ENCODE results near the gene LRRC47.

The LRRC47 gene

DNA sequence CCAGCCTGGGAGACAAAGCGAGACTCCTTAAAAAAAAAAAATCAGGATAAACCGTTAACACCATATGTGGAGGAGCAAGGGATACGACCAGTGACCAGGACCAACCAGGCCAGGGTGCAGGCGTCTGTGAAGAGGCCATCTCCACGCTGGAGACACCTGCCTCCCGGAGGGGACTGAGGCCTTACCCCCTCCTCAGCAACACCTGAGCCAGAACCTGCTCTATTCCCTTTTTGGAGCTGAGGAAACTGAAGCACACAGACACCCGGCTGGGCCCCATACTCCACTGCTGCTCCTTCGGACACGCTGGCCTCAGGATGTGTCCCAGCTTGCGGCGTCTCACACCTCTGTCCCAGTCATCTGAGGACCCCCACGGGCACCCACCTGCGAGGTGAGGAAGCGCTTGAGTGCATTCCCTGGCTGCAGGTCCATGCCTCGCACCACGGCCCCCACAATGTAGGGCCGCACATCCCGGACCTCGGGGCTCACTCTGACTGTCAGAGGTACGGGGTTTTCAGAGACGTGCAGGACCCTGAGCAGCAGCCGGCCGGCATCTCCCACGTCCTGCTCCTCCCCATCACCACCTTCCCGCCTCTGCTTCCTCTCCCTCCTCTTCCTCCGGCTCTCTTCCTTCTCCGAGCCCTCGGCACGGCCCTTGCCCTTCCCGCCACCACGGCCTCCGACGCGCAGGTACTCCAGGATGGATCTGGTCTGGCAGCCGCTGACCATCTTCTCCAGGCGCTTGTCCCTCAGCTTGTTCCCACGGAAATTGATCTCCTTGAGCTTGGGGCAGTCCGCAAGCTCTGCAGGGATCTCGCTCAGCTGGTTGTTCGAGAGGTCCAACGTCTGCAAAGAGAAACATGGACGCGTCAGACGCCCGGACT is 9.6 kb downstream of the LRRC47 start:
- Mint-ChIP-seq H3K36me3 (ENCODE audit: low read depth) (peaks cover 36% of the 10 kb centered on the region), H3K27ac (peak overlapping the region; percentile 80)

GRCh38 chr1:3785456-3786157 is 10.7 kb downstream of the LRRC47 start:
- Mint-ChIP-seq H3K27me3 (ENCODE audit: low read depth, poor library complexity) (peaks cover 2% of the 10 kb centered on the region), H3K9me3 (no peaks in the 10 kb centered on the region), H3K36me3 (ENCODE audit: low read depth) (peaks cover 47% of the 10 kb centered on the region), H3K4me3 (no peak overlapping the region), H3K27ac (peak overlapping the region; percentile 56), H3K4me1 (no peaks in the 10 kb centered on the region)
- TF ChIP-seq, protein P1, sequence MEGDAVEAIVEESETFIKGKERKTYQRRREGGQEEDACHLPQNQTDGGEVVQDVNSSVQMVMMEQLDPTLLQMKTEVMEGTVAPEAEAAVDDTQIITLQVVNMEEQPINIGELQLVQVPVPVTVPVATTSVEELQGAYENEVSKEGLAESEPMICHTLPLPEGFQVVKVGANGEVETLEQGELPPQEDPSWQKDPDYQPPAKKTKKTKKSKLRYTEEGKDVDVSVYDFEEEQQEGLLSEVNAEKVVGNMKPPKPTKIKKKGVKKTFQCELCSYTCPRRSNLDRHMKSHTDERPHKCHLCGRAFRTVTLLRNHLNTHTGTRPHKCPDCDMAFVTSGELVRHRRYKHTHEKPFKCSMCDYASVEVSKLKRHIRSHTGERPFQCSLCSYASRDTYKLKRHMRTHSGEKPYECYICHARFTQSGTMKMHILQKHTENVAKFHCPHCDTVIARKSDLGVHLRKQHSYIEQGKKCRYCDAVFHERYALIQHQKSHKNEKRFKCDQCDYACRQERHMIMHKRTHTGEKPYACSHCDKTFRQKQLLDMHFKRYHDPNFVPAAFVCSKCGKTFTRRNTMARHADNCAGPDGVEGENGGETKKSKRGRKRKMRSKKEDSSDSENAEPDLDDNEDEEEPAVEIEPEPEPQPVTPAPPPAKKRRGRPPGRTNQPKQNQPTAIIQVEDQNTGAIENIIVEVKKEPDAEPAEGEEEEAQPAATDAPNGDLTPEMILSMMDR (IDR thresholded peaks at IDR 0.05) = peak; percentile 42
- peak; percentile 43 for DNase-seq

More for the DNA sequence above, 9.6 kb downstream of the LRRC47 start:
- TF ChIP-seq, protein P1 (IDR thresholded peaks at IDR 0.05) = no peak
- no peak for DNase-seq
- peaks cover 2% of the 10 kb centered on the region for H3K27me3 Mint-ChIP-seq (ENCODE audit: low read depth, poor library complexity)
- H3K4me1 Mint-ChIP-seq = no peaks in the 10 kb centered on the region
- H3K9me3 Mint-ChIP-seq = no peaks in the 10 kb centered on the region
- H3K4me3 Mint-ChIP-seq = no peak overlapping the region

GRCh38 chr1:3785045-3785444 is 11.3 kb downstream of the LRRC47 start:
- Mint-ChIP-seq H3K9me3 (no peaks in the 10 kb centered on the region), H3K27me3 (ENCODE audit: low read depth, poor library complexity) (peaks cover 2% of the 10 kb centered on the region), H3K4me1 (no peaks in the 10 kb centered on the region), H3K36me3 (ENCODE audit: low read depth) (peaks cover 53% of the 10 kb centered on the region), H3K27ac (peak overlapping the region; percentile 56), H3K4me3 (no peak overlapping the region)
- DNase-seq = no peak
- TF ChIP-seq, protein P1 (IDR thresholded peaks at IDR 0.05) = no peak

GRCh38 chr1:3783651-3784474 is 12.4 kb downstream of the LRRC47 start:
- DNase-seq = no peak
- Mint-ChIP-seq H3K4me1 (no peaks in the 10 kb centered on the region), H3K27me3 (ENCODE audit: low read depth, poor library complexity) (peaks cover 2% of the 10 kb centered on the region), H3K36me3 (ENCODE audit: low read depth) (peaks cover 59% of the 10 kb centered on the region), H3K4me3 (no peak overlapping the region), H3K9me3 (no peaks in the 10 kb centered on the region), H3K27ac (peak overlapping the region; percentile 72)
- TF ChIP-seq, protein P1 (IDR thresholded peaks at IDR 0.05) = no peak

GRCh38 chr1:3780901-3781300 is 15.4 kb downstream of the LRRC47 start:
- DNase-seq = no peak
- Mint-ChIP-seq H3K9me3 (no peaks in the 10 kb centered on the region), H3K36me3 (ENCODE audit: low read depth) (peaks cover 47% of the 10 kb centered on the region), H3K4me1 (peaks cover 6% of the 10 kb centered on the region), H3K4me3 (no peak overlapping the region), H3K27ac (no peak overlapping the region), H3K27me3 (ENCODE audit: low read depth, poor library complexity) (no peaks in the 10 kb centered on the region)
- TF ChIP-seq, protein P1 (IDR thresholded peaks at IDR 0.05) = no peak

Measured in nephron progenitor cell (in vitro differentiated cells).